H9 (cell line): ENCODE results near the gene RPL22L1. TPM values are rescaled to one million over a fixed set of nuclear protein-coding genes. Genes with fewer than 3 reads are reported as not detected.

Source experiments
- DNase-seq: peaks from one replicate; pipeline ENCODE4 v3.0.0-alpha.2; 2017
- H2AFZ ChIP-seq: one replicate; pipeline ENCODE4 v1.6.1; 2013; ENCODE audit warnings: mild to moderate bottlenecking, low read length, control low read depth, moderate library complexity
- H2AK5ac ChIP-seq: 2 replicates; pipeline ENCODE4 v1.6.1; 2013; ENCODE audit warnings: low read length, control low read depth, mixed read lengths; ENCODE audit not compliant: insufficient read length
- H2BK120ac ChIP-seq: one replicate; pipeline ENCODE4 v1.6.1; 2013; ENCODE audit warnings: low read depth, mild to moderate bottlenecking, low read length, control low read depth, inconsistent platforms; ENCODE audit not compliant: poor library complexity, severe bottlenecking
- H2BK12ac ChIP-seq: 2 replicates; pipeline ENCODE4 v1.6.1; 2013; ENCODE audit warnings: low read length, control low read depth, mixed read lengths, low read depth; ENCODE audit not compliant: insufficient read length
- H2BK15ac ChIP-seq: 2 replicates; pipeline ENCODE4 v1.6.1; 2013; ENCODE audit warnings: low read depth, low read length, control low read depth
- H2BK20ac ChIP-seq: one replicate; pipeline ENCODE4 v1.6.1; 2013; ENCODE audit warnings: low read depth, mild to moderate bottlenecking, low read length, control low read depth, inconsistent platforms; ENCODE audit not compliant: poor library complexity, severe bottlenecking
- H2BK5ac ChIP-seq: 2 replicates; pipeline ENCODE4 v1.6.1; 2013; ENCODE audit warnings: low read length, control low read depth, mixed read lengths; ENCODE audit not compliant: insufficient read length
- H3K14ac ChIP-seq: 2 replicates; pipeline ENCODE4 v1.6.1; 2013; ENCODE audit warnings: low read length, control low read depth; ENCODE audit not compliant: insufficient read depth
- H3K18ac ChIP-seq: 2 replicates; pipeline ENCODE4 v1.6.1; 2013; ENCODE audit warnings: low read depth, mild to moderate bottlenecking, mixed read lengths, low read length, control low read depth; ENCODE audit not compliant: insufficient read length
- H3K23ac ChIP-seq: 2 replicates; pipeline ENCODE4 v1.6.1; 2013; ENCODE audit warnings: low read length, control low read depth, mixed read lengths, low read depth; ENCODE audit not compliant: insufficient read length
- H3K23me2 ChIP-seq: 2 replicates; pipeline ENCODE4 v1.6.1; 2013; ENCODE audit warnings: low read depth, mild to moderate bottlenecking, mixed read lengths, low read length, control low read depth; ENCODE audit not compliant: insufficient read length, poor library complexity, severe bottlenecking
- H3K27ac ChIP-seq: 2 replicates; pipeline ENCODE4 v1.5.1; 2013; ENCODE audit warnings: low read length, control low read depth, mixed read lengths, low read depth; ENCODE audit not compliant: insufficient read length
- H3K27me3 ChIP-seq: 2 replicates; pipeline ENCODE4 v1.6.1; 2013; ENCODE audit warnings: low read length, control low read depth, inconsistent platforms; ENCODE audit not compliant: insufficient read depth
- H3K4ac ChIP-seq: 2 replicates; pipeline ENCODE4 v1.6.1; 2013; ENCODE audit warnings: low read depth, mild to moderate bottlenecking, control low read depth, inconsistent platforms, low read length, moderate library complexity
- H3K4me1 ChIP-seq: 2 replicates; pipeline ENCODE4 v1.6.1; 2013; ENCODE audit warnings: low read length, control low read depth, inconsistent platforms; ENCODE audit not compliant: insufficient read depth
- H3K4me2 ChIP-seq: 2 replicates; pipeline ENCODE4 v1.6.1; 2013; ENCODE audit warnings: low read length, control low read depth, mixed read lengths; ENCODE audit not compliant: insufficient read length, insufficient read depth
- H3K56ac ChIP-seq: 2 replicates; pipeline ENCODE4 v1.6.1; 2013; ENCODE audit warnings: low read depth, mild to moderate bottlenecking, mixed read lengths, low read length, control low read depth; ENCODE audit not compliant: insufficient read length
- H3K79me1 ChIP-seq: 2 replicates; pipeline ENCODE4 v1.6.1; 2013; ENCODE audit warnings: low read depth, mild to moderate bottlenecking, moderate library complexity, low read length, control low read depth, inconsistent platforms; ENCODE audit not compliant: insufficient read depth, poor library complexity, severe bottlenecking
- H3K79me2 ChIP-seq: 2 replicates; pipeline ENCODE4 v1.6.1; 2013; ENCODE audit warnings: low read length, control low read depth, inconsistent platforms; ENCODE audit not compliant: insufficient read depth
- H3K9ac ChIP-seq: 2 replicates; pipeline ENCODE4 v1.6.1; 2013; ENCODE audit warnings: low read length, control low read depth, mixed read lengths; ENCODE audit not compliant: insufficient read length; ENCODE audit errors: extremely low read depth
- H3K9me3 ChIP-seq: one replicate; pipeline ENCODE4 v1.6.1; 2013; ENCODE audit warnings: low read depth, low read length, inconsistent platforms; ENCODE audit not compliant: control insufficient read depth
- H3T11ph ChIP-seq: one replicate; pipeline ENCODE4 v1.6.1; 2013; ENCODE audit warnings: mild to moderate bottlenecking, low read length, control low read depth, inconsistent platforms
- H4K20me1 ChIP-seq: one replicate; pipeline ENCODE4 v1.6.1; 2013; ENCODE audit not compliant: control insufficient read depth, insufficient read length, insufficient read depth
- H4K5ac ChIP-seq: 2 replicates; pipeline ENCODE4 v1.6.1; 2013; ENCODE audit warnings: low read depth, mild to moderate bottlenecking, mixed read lengths, low read length, control low read depth; ENCODE audit not compliant: insufficient read length
- H4K8ac ChIP-seq: replicated peaks from 2 replicates; pipeline ENCODE4 v1.6.1; 2013; ENCODE audit warnings: low read length, control low read depth, mixed read lengths, low read depth; ENCODE audit not compliant: insufficient read length
- H4K91ac ChIP-seq: 2 replicates; pipeline ENCODE4 v1.6.1; 2013; ENCODE audit warnings: low read depth, mild to moderate bottlenecking, moderate library complexity, mixed read lengths, low read length, control low read depth; ENCODE audit not compliant: insufficient read length
- H3K27ac Mint-ChIP-seq, 3 experiments: 2 replicates in 2 of 3; 3 replicates in 1 of 3; pipeline ENCODE4 v1.8.0; 2020 to 2021; ENCODE audit warnings: mixed read lengths in 3 of 3, mild to moderate bottlenecking in 1 of 3, moderate library complexity in 1 of 3
- H3K27me3 Mint-ChIP-seq: 2 replicates; pipeline ENCODE4 v1.8.0; 2021; ENCODE audit warnings: low read depth, mild to moderate bottlenecking, moderate library complexity, mixed read lengths
- H3K36me3 Mint-ChIP-seq, 3 experiments: 2 replicates in 2 of 3; 3 replicates in 1 of 3; pipeline ENCODE4 v1.8.0; 2020 to 2021; ENCODE audit warnings: low read depth in 3 of 3, mixed read lengths in 3 of 3; ENCODE audit not compliant: insufficient read depth in 1 of 3
- H3K4me1 Mint-ChIP-seq, 2 experiments: 2 replicates each; pipeline ENCODE4 v1.8.0; 2020; ENCODE audit warnings: mixed read lengths in 2 of 2
- H3K4me3 Mint-ChIP-seq, 2 experiments: 2 replicates in 1 of 2; 3 replicates in 1 of 2; pipeline ENCODE4 v1.8.0; 2020 to 2021; ENCODE audit warnings: mild to moderate bottlenecking in 2 of 2, mixed read lengths in 2 of 2, moderate library complexity in 1 of 2
- H3K9me3 Mint-ChIP-seq, 2 experiments: 2 replicates in 1 of 2; 3 replicates in 1 of 2; pipeline ENCODE4 v1.8.0; 2020; ENCODE audit warnings: mild to moderate bottlenecking in 2 of 2, mixed read lengths in 2 of 2, moderate library complexity in 1 of 2
- CTCF ChIP-seq: fragments of 200-600 bp; sonication (generic); conservative IDR thresholded peaks from 3 replicates; pipeline ENCODE4 v1.8.0; 2021; ENCODE audit warnings: antibody characterized with exemption, mild to moderate bottlenecking
- WGBS: extraction: QIAGEN DNeasy Blood & Tissue Kit; methylation state at CpG from one replicate; pipeline ENCODE4 v1.1.7; 2013; ENCODE audit warnings: missing lambda C conversion rate, low lambda C conversion rate, mixed read lengths; ENCODE audit not compliant: insufficient read length; ENCODE audit errors: extremely low coverage; 5-methylcytosine and 5-hydroxymethylcytosine counted together
- total RNA-seq: library from RNA; stranded (reverse); gene quantifications from 2 replicates; pipeline ENCODE4 v1.2.1, GENCODE V29; 2021

Gene RPL22L1
- total RNA-seq, 1 experiment from 2014 or later = 100 TPM

- Histone ChIP-seq H3T11ph (no peak overlapping the region), H3K9me3 (no peaks in the 10 kb centered on the region), H3K4me2 (no peak overlapping the region), H4K91ac (no peak overlapping the region), H3K23ac (no peak overlapping the region), H3K18ac (no peak overlapping the region), H3K4ac (no peak overlapping the region), H2BK120ac (no peak overlapping the region), H3K4me1 (no peaks in the 10 kb centered on the region), H3K14ac (no peak overlapping the region), H2AK5ac (no peak overlapping the region), H2BK20ac (no peak overlapping the region), H3K27ac (no peak overlapping the region), H3K9ac (no peak overlapping the region), H3K79me1 (no peaks in the 10 kb centered on the region), H4K8ac (no peak overlapping the region), H3K27me3 (no peaks in the 10 kb centered on the region), H3K56ac (no peak overlapping the region), H4K20me1 (no peaks in the 10 kb centered on the region), H3K79me2 (no peaks in the 10 kb centered on the region), H2BK12ac (no peak overlapping the region), H2AFZ (no peak overlapping the region), H3K23me2 (no peaks in the 10 kb centered on the region), H4K5ac (no peak overlapping the region), H2BK5ac (no peak overlapping the region), H2BK15ac (no peak overlapping the region)
- WGBS = no CpG with 5 or more reads among the region's 8 CpGs
- peaks cover 21 to 24% (median 24%) of the 10 kb centered on the region in 3 experiments for H3K36me3 Mint-ChIP-seq
- no peak overlapping the region for H3K27ac Mint-ChIP-seq
- H3K9me3 Mint-ChIP-seq = peaks cover 17 to 21% of the 10 kb centered on the region in 2 experiments
- no peaks in the 10 kb centered on the region; the same call in 1 of the 2 replicates for H3K27me3 Mint-ChIP-seq
- no peak for DNase-seq
- no peak overlapping the region for H3K4me3 Mint-ChIP-seq
- no peaks in the 10 kb centered on the region for H3K4me1 Mint-ChIP-seq
- TF ChIP-seq CTCF = no peak
Observed at GRCh38 chr3:170893895-170894294, 23.9 kb upstream of the RPL22L1 start.
